ENCODE data around the gene L3MBTL4.
"Not testable (repeated sequence)": the region's sequence is repeated elsewhere in the genome, so short reads cannot be mapped to it uniquely, and the experiment has no call there.

L3MBTL4 gene

DNA sequence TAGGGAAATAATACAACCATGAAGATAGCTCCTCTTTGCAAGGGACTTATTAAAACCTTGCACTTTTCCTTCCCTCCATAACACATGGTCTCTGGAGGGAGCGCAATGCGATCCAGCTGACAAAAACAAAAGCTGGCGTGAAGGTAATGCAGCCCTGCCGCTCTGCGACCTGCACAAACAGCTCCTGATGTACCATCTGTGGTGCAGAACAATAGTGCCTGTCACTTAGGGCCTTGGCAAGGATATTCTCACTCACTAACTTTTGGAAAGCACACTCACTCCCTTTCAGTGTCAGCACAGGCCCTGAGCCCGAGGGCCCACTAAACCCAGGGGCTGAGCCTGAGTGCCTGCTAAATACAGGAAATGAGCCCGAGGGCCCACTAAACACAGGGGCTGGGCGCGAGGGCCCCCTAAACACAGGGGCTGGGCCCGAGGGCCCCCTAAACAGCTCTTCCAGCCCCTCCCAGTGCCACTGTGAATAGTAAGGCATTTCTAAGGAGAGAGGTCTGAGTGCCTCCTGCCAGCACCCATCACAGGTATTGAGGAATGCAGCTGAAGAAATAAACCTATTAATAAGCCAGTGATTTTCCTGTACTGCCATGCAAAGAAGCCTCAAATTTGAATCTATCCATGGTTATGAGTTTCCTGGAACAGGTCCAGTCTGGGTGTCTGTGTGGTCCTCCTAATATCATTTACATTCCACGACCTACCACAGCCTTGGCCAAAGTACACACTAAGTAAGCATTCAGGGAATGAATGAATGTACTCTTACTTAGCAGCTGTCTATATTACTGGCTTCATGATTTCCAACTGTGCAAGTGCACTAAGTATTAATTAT, 9.3 kb downstream of the L3MBTL4 start:
- no peak overlapping the region for H3K9ac ChIP-seq (ENCODE audit: low read length)
- no peaks in the 10 kb centered on the region for H3K36me3 ChIP-seq (ENCODE audit: insufficient read depth, low read length)
- H3K27me3 ChIP-seq (ENCODE audit: control insufficient read depth in 1 of 2, insufficient read depth in 2 of 2, low read length in 2 of 2): no peaks in the 10 kb centered on the region
- no peak overlapping the region for H3K4me3 ChIP-seq (ENCODE audit: low read depth in 1 of 2, low read length in 2 of 2)
- H3K4me1 ChIP-seq (ENCODE audit: insufficient read depth, low read length): no peaks in the 10 kb centered on the region
- no peak overlapping the region for H3K27ac ChIP-seq (ENCODE audit: low read depth, low read length)
- no peaks in the 10 kb centered on the region for H3K9me3 ChIP-seq (ENCODE audit: low read length)

GRCh38 chr18:6404834-6405233, 9.9 kb downstream of the L3MBTL4 start:
- no peak overlapping the region for H3K27ac ChIP-seq (ENCODE audit: low read depth, low read length)
- H3K36me3 ChIP-seq (ENCODE audit: insufficient read depth, low read length): no peaks in the 10 kb centered on the region
- no peaks in the 10 kb centered on the region for H3K4me1 ChIP-seq (ENCODE audit: insufficient read depth, low read length)
- H3K27me3 ChIP-seq (ENCODE audit: control insufficient read depth in 1 of 2, insufficient read depth in 2 of 2, low read length in 2 of 2): no peaks in the 10 kb centered on the region
- no peak overlapping the region for H3K9ac ChIP-seq (ENCODE audit: low read length)
- H3K9me3 ChIP-seq (ENCODE audit: low read length): no peaks in the 10 kb centered on the region
- no peak overlapping the region for H3K4me3 ChIP-seq (ENCODE audit: low read depth in 1 of 2, low read length in 2 of 2)

DNA sequence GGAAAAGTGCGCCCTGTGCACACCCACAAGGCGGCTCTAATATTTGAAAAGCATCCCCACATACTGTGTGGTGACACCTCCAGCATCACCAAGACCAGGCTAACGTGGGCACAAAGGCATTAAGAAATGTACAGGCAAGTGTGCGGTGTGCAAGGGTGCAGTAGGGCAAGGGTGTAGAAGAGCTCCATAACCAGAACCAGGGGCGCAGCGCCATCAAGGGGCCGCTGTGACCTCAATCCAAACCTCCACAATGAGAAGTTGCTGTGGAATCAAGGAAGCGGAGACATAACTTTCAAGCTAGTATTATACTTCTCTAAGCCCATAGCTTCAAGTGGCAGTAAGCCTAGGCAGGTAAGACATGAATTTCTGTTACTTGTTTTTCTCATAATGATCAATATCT, 13.0 kb downstream of the L3MBTL4 start:
- Histone ChIP-seq H3K4me3 (ENCODE audit: low read depth in 1 of 2, low read length in 2 of 2) (no peak overlapping the region), H3K36me3 (ENCODE audit: insufficient read depth, low read length) (no peaks in the 10 kb centered on the region), H3K4me1 (ENCODE audit: insufficient read depth, low read length) (no peaks in the 10 kb centered on the region), H3K9ac (ENCODE audit: low read length) (no peak overlapping the region), H3K27ac (ENCODE audit: low read depth, low read length) (no peak overlapping the region), H3K27me3 (ENCODE audit: control insufficient read depth in 1 of 2, insufficient read depth in 2 of 2, low read length in 2 of 2) (no peaks in the 10 kb centered on the region), H3K9me3 (ENCODE audit: low read length) (no peaks in the 10 kb centered on the region)

GRCh38 chr18:6399776-6400175, 14.9 kb downstream of the L3MBTL4 start:
- Histone ChIP-seq H3K36me3 (ENCODE audit: insufficient read depth, low read length) (no peaks in the 10 kb centered on the region), H3K9me3 (ENCODE audit: low read length) (no peaks in the 10 kb centered on the region), H3K27me3 (ENCODE audit: control insufficient read depth in 1 of 2, insufficient read depth in 2 of 2, low read length in 2 of 2) (no peaks in the 10 kb centered on the region), H3K27ac (ENCODE audit: low read depth, low read length) (no peak overlapping the region), H3K4me1 (ENCODE audit: insufficient read depth, low read length) (no peaks in the 10 kb centered on the region), H3K9ac (ENCODE audit: low read length) (no peak overlapping the region), H3K4me3 (ENCODE audit: low read depth in 1 of 2, low read length in 2 of 2) (no peak overlapping the region)

GRCh38 chr18:6397931-6398566, 16.7 kb downstream of the L3MBTL4 start:
- no peaks in the 10 kb centered on the region for H3K36me3 ChIP-seq (ENCODE audit: insufficient read depth, low read length)
- H3K9ac ChIP-seq (ENCODE audit: low read length): no peak overlapping the region
- no peaks in the 10 kb centered on the region for H3K27me3 ChIP-seq (ENCODE audit: control insufficient read depth in 1 of 2, insufficient read depth in 2 of 2, low read length in 2 of 2)
- H3K4me1 ChIP-seq (ENCODE audit: insufficient read depth, low read length): no peaks in the 10 kb centered on the region
- H3K27ac ChIP-seq (ENCODE audit: low read depth, low read length): no peak overlapping the region
- H3K9me3 ChIP-seq (ENCODE audit: low read length): no peaks in the 10 kb centered on the region
- H3K4me3 ChIP-seq (ENCODE audit: low read depth in 1 of 2, low read length in 2 of 2): no peak overlapping the region

DNA sequence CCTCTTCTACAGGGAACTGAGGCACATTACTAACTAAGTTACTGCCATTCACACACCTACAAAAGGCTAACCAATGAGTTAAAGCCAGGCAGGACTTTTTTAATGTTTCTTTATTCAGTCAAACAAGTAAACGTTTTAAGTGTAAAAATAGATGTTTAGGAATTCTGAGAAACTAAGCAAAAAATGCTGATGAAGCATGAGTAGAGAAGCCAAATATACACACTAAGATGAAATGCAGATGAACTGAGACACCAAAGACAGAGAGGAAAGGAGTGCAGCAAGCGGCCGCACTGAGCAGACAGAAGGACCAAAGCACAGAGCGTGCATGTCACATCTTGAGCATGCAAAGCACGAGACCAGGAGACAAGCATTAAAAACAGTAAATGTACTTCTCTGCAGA, 17.9 kb downstream of the L3MBTL4 start:
- no peak overlapping the region for H3K27ac ChIP-seq (ENCODE audit: low read depth, low read length)
- no peaks in the 10 kb centered on the region for H3K36me3 ChIP-seq (ENCODE audit: insufficient read depth, low read length)
- no peaks in the 10 kb centered on the region for H3K27me3 ChIP-seq (ENCODE audit: control insufficient read depth in 1 of 2, insufficient read depth in 2 of 2, low read length in 2 of 2)
- H3K4me3 ChIP-seq (ENCODE audit: low read depth in 1 of 2, low read length in 2 of 2): no peak overlapping the region
- no peaks in the 10 kb centered on the region for H3K9me3 ChIP-seq (ENCODE audit: low read length)
- no peak overlapping the region for H3K9ac ChIP-seq (ENCODE audit: low read length)
- H3K4me1 ChIP-seq (ENCODE audit: insufficient read depth, low read length): no peaks in the 10 kb centered on the region

DNA sequence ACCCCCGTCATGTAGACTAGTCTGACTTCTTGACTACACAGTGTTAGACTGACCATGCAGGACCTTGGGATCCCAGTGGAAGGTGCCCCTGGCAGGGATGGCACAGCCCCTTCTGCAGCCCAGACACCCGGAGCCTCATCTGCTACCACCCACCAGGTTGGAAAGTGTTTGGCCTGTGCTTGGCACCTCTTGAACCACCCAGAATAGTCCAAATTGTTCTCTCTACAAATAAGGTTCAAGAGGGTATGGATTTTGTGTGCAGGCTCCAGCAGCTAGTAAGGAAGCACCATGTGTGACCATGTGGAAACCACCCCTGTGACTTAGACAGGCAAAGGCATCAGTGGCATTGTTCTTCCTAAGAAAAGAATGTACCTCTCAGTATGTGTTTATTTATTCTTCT, 18.4 kb downstream of the L3MBTL4 start:
- peaks cover under 1% of the 10 kb centered on the region for H3K9me3 ChIP-seq (ENCODE audit: low read length)
- no peak overlapping the region for H3K27ac ChIP-seq (ENCODE audit: low read depth, low read length)
- no peaks in the 10 kb centered on the region for H3K36me3 ChIP-seq (ENCODE audit: insufficient read depth, low read length)
- H3K4me3 ChIP-seq (ENCODE audit: low read depth in 1 of 2, low read length in 2 of 2): no peak overlapping the region
- no peaks in the 10 kb centered on the region for H3K27me3 ChIP-seq (ENCODE audit: control insufficient read depth in 1 of 2, insufficient read depth in 2 of 2, low read length in 2 of 2)
- H3K4me1 ChIP-seq (ENCODE audit: insufficient read depth, low read length): no peaks in the 10 kb centered on the region
- no peak overlapping the region for H3K9ac ChIP-seq (ENCODE audit: low read length)

GRCh38 chr18:6389005-6389404, 25.7 kb downstream of the L3MBTL4 start:
- Histone ChIP-seq H3K36me3 (ENCODE audit: insufficient read depth, low read length) (no peaks in the 10 kb centered on the region), H3K4me3 (ENCODE audit: low read depth in 1 of 2, low read length in 2 of 2) (no peak overlapping the region), H3K9me3 (ENCODE audit: low read length) (peaks cover 7% of the 10 kb centered on the region), H3K4me1 (ENCODE audit: insufficient read depth, low read length) (no peaks in the 10 kb centered on the region), H3K9ac (ENCODE audit: low read length) (no peak overlapping the region), H3K27me3 (ENCODE audit: control insufficient read depth in 1 of 2, insufficient read depth in 2 of 2, low read length in 2 of 2) (no peaks in the 10 kb centered on the region), H3K27ac (ENCODE audit: low read depth, low read length) (no peak overlapping the region)

DNA sequence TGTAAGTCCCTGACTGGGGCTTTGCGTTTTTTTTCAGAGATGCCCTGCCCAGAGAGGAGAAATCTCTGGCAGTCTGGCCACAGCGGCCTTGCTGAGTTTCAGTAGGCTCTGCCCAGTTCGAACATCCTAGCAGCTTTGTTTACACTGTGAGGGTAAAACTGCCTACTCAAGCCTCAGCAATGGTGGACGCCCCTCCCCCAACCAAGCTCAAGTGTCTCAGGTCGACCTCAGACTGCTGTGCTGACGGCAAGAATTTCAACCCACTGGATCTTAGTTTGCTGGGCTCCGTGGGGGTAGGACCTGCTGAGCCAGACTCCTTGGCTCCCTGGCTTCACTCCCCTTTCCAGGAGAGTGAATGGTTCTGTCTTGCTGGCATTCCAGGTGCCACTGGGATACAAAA, 31.7 kb downstream of the L3MBTL4 start:
- Histone ChIP-seq H3K9ac (ENCODE audit: low read length) (no peak overlapping the region), H3K27me3 (ENCODE audit: control insufficient read depth in 1 of 2, insufficient read depth in 2 of 2, low read length in 2 of 2) (no peaks in the 10 kb centered on the region), H3K4me3 (ENCODE audit: low read depth in 1 of 2, low read length in 2 of 2) (no peak overlapping the region), H3K36me3 (ENCODE audit: insufficient read depth, low read length) (no peaks in the 10 kb centered on the region), H3K27ac (ENCODE audit: low read depth, low read length) (no peak overlapping the region), H3K9me3 (ENCODE audit: low read length) (no peaks in the 10 kb centered on the region), H3K4me1 (ENCODE audit: insufficient read depth, low read length) (no peaks in the 10 kb centered on the region)

DNA sequence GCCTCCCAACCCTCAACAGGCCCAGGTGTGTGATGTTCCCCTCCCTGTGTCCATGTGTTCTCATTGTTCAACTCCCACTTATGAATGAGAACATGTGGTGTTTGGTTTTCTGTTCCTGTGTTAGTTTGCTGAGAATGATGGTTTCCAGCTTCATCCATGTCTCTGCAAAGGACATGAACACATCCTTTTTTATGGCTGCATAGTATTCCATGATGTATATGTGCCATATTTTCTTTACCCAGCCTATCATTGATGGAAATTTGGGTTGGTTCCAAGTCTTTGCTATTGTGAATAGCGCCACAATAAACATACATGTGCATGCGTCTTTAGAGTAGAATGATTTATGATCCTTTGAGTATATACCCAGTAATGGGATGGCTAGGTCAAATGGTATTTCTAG, 37.2 kb downstream of the L3MBTL4 start:
- H3K9ac ChIP-seq (ENCODE audit: low read length); H3K4me1 ChIP-seq (ENCODE audit: insufficient read depth, low read length); H3K4me3 ChIP-seq (ENCODE audit: low read depth in 1 of 2, low read length in 2 of 2); H3K36me3 ChIP-seq (ENCODE audit: insufficient read depth, low read length); H3K27me3 ChIP-seq (ENCODE audit: control insufficient read depth in 1 of 2, insufficient read depth in 2 of 2, low read length in 2 of 2); H3K27ac ChIP-seq (ENCODE audit: low read depth, low read length); H3K9me3 ChIP-seq (ENCODE audit: low read length): not testable (repeated sequence)

DNA sequence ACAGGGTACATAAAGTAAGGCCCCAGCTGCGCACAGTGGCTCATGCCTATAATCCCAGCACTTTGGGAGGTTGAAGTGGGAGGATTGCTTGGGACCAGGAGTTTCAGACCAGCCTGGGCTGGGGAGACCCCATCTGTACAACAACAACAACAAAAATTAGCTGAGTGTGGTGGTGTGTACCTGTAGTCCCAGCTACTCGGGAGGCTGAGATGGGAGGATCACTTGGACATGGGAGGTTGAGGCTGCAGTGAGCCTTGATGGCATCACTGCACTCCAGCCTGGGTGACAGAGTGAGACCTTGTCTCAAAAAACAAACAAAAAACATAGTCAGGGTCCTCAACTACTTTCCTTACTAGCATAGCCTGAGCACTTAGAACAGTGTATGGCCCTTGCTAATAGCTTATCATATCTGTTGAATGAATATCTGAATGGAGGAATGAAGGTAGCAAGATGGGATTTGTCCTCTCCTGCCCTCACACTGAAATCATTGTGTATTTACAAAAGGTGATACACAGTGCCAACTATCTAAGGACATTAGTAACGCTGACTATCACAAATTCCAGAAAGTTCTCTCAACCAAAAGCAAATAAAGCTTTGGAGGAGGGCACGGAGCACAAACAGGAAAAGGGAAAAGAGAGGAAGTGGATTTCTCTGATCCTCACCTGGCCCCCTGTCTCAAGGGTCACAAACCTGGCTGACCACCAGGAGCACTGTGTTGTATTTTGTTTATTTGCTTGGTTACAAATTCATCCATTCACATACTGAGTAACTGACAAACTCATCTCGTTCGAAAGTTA, 38.1 kb downstream of the L3MBTL4 start:
- Histone ChIP-seq H3K27me3 (ENCODE audit: control insufficient read depth in 1 of 2, insufficient read depth in 2 of 2, low read length in 2 of 2) (no peaks in the 10 kb centered on the region), H3K36me3 (ENCODE audit: insufficient read depth, low read length) (no peaks in the 10 kb centered on the region), H3K9ac (ENCODE audit: low read length) (no peak overlapping the region), H3K4me3 (ENCODE audit: low read depth in 1 of 2, low read length in 2 of 2) (no peak overlapping the region), H3K4me1 (ENCODE audit: insufficient read depth, low read length) (no peaks in the 10 kb centered on the region), H3K27ac (ENCODE audit: low read depth, low read length) (no peak overlapping the region), H3K9me3 (ENCODE audit: low read length) (no peaks in the 10 kb centered on the region)
